OCI-LY1 (cell line): ENCODE data around the gene FAM78A.

Source experiments
- H2AFZ ChIP-seq: fragments of 200-600 bp; sonication (generic), shearing (Covaris generic); 2 replicates; pipeline ENCODE4 v1.6.0; 2014; ENCODE audit warnings: antibody characterized with exemption, mild to moderate bottlenecking, low read length
- H3F3A ChIP-seq: fragments of 200-600 bp; sonication (generic), shearing (Covaris generic); 2 replicates; pipeline ENCODE4 v1.6.0; 2014; ENCODE audit warnings: mild to moderate bottlenecking, antibody characterized with exemption, low read length, moderate library complexity; ENCODE audit not compliant: insufficient read depth
- H3K27ac ChIP-seq: fragments of 200-600 bp; sonication (generic); 2 replicates; pipeline ENCODE4 v1.5.1; 2014; ENCODE audit warnings: low read length, mixed run types, mild to moderate bottlenecking, low read depth; ENCODE audit not compliant: poor library complexity, severe bottlenecking
- H3K27me3 ChIP-seq: fragments of 200-600 bp; sonication (generic); 2 replicates; pipeline ENCODE4 v1.6.0; 2014; ENCODE audit warnings: antibody characterized with exemption, mild to moderate bottlenecking, low read length, moderate library complexity; ENCODE audit not compliant: insufficient read depth
- H3K36me3 ChIP-seq: fragments of 200-600 bp; sonication (generic); 2 replicates; pipeline ENCODE4 v1.6.1; 2014; ENCODE audit warnings: mild to moderate bottlenecking, antibody characterized with exemption, low read length, moderate library complexity, mixed read lengths; ENCODE audit not compliant: insufficient read depth
- H3K4me1 ChIP-seq: fragments of 200-600 bp; sonication (generic); 2 replicates; pipeline ENCODE4 v1.5.1; 2014; ENCODE audit warnings: mild to moderate bottlenecking, low read length, moderate library complexity; ENCODE audit not compliant: insufficient read depth, severe bottlenecking
- H3K4me2 ChIP-seq: fragments of 200-600 bp; sonication (generic), shearing (Covaris generic); 2 replicates; pipeline ENCODE4 v1.6.1; 2014; ENCODE audit warnings: low read length
- H3K4me3 ChIP-seq: fragments of 200-600 bp; sonication (generic); 2 replicates; pipeline ENCODE4 v1.5.1; 2014; ENCODE audit warnings: low read length, low read depth, mild to moderate bottlenecking, mixed read lengths; ENCODE audit not compliant: poor library complexity, severe bottlenecking
- H3K79me2 ChIP-seq: fragments of 200-600 bp; shearing (Covaris generic); 2 replicates; pipeline ENCODE4 v1.6.1; 2016; ENCODE audit warnings: mixed run types, low read length, mixed read lengths; ENCODE audit not compliant: insufficient read depth
- H3K9ac ChIP-seq: fragments of 200-600 bp; sonication (generic), shearing (Covaris generic); 2 replicates; pipeline ENCODE4 v1.6.1; 2014; ENCODE audit warnings: mild to moderate bottlenecking, low read length, mixed read lengths
- H3K9me2 ChIP-seq: fragments of 200-600 bp; sonication (generic), shearing (Covaris generic); 2 replicates; pipeline ENCODE4 v1.6.1; 2014; ENCODE audit warnings: low read depth, mild to moderate bottlenecking, low read length, mixed read lengths
- H3K9me3 ChIP-seq: fragments of 200-600 bp; shearing (Covaris generic); 2 replicates; pipeline ENCODE4 v1.6.1; 2014; ENCODE audit warnings: low read length, mixed read lengths
- H4K20me1 ChIP-seq: fragments of 200-600 bp; sonication (generic), shearing (Covaris generic); 2 replicates; pipeline ENCODE4 v1.6.0; 2016; ENCODE audit warnings: mild to moderate bottlenecking, low read length; ENCODE audit not compliant: insufficient read depth
- CTCF ChIP-seq: fragments of 200-600 bp; sonication (generic), shearing (Covaris generic); IDR thresholded peaks from 2 replicates; pipeline ENCODE4 v1.5.1; 2017; ENCODE audit warnings: mild to moderate bottlenecking, antibody characterized with exemption, low read length, moderate library complexity, mixed read lengths
- EZH2 ChIP-seq: fragments of 200-600 bp; sonication (generic), shearing (Covaris generic); IDR thresholded peaks from 2 replicates; pipeline ENCODE4 v1.8.0; 2017; ENCODE audit warnings: borderline replicate concordance, mixed run types, mild to moderate bottlenecking, antibody characterized with exemption, low read length, moderate library complexity, mixed read lengths

The FAM78A gene

GRCh38 chr9:131257266-131258025 is 18.9 kb downstream of the FAM78A start:
- H3K9ac ChIP-seq: no peak overlapping the region
- no peak for TF ChIP-seq EZH2
- no peak for TF ChIP-seq CTCF
- no peak overlapping the region for H3K4me3 ChIP-seq
- H3F3A ChIP-seq: peaks cover 3% of the 10 kb centered on the region; the same call in 1 of the 2 replicates
- no peaks in the 10 kb centered on the region for H4K20me1 ChIP-seq
- H3K36me3 ChIP-seq: 0 out of 2 replicates have a peak, but pooled peaks cover 5% of the 10 kb centered on the region
- no peak overlapping the region for H3K4me2 ChIP-seq
- H3K27me3 ChIP-seq: no peaks in the 10 kb centered on the region
- peak overlapping the region; percentile 91 for H3K27ac ChIP-seq
- no peaks in the 10 kb centered on the region for H3K9me3 ChIP-seq
- H3K4me1 ChIP-seq: peaks cover 46% of the 10 kb centered on the region
- no peaks in the 10 kb centered on the region for H3K9me2 ChIP-seq
- H2AFZ ChIP-seq: no peak overlapping the region
- H3K79me2 ChIP-seq: no peaks in the 10 kb centered on the region

GRCh38 chr9:131255676-131256197 is 20.6 kb downstream of the FAM78A start:
- Histone ChIP-seq H3K9me2 (no peaks in the 10 kb centered on the region), H3K27me3 (no peaks in the 10 kb centered on the region), H3K79me2 (no peaks in the 10 kb centered on the region), H3K4me1 (peaks cover 53% of the 10 kb centered on the region), H3K9ac (peak overlapping the region; percentile 67), H3K4me3 (peak overlapping the region; percentile 45), H3K36me3 (no peaks in the 10 kb centered on the region), H3F3A (peaks cover 3% of the 10 kb centered on the region; the same call in 1 of the 2 replicates), H4K20me1 (no peaks in the 10 kb centered on the region), H3K4me2 (peak overlapping the region; percentile 58), H2AFZ (no peak overlapping the region), H3K9me3 (no peaks in the 10 kb centered on the region), H3K27ac (peak overlapping the region; percentile 91)
- no peak for TF ChIP-seq EZH2
- TF ChIP-seq CTCF: no peak

GRCh38 chr9:131254626-131255025 is 21.7 kb downstream of the FAM78A start:
- H3K9ac ChIP-seq: peak overlapping the region; percentile 23; the same call in 1 of the 2 replicates
- no peaks in the 10 kb centered on the region for H3K27me3 ChIP-seq
- peak overlapping the region; percentile 91 for H3K27ac ChIP-seq
- no peaks in the 10 kb centered on the region for H3K79me2 ChIP-seq
- H2AFZ ChIP-seq: no peak overlapping the region
- H3K9me3 ChIP-seq: no peaks in the 10 kb centered on the region
- peak overlapping the region; percentile 3 for H3K4me3 ChIP-seq
- peaks cover 3% of the 10 kb centered on the region; the same call in 1 of the 2 replicates for H3F3A ChIP-seq
- no peaks in the 10 kb centered on the region for H3K36me3 ChIP-seq
- H3K4me1 ChIP-seq: peaks cover 53% of the 10 kb centered on the region
- H3K4me2 ChIP-seq: peak overlapping the region; percentile 30; the same call in 1 of the 2 replicates
- H3K9me2 ChIP-seq: no peaks in the 10 kb centered on the region
- H4K20me1 ChIP-seq: no peaks in the 10 kb centered on the region
- TF ChIP-seq CTCF: no peak
- TF ChIP-seq EZH2: no peak
